Head of caudate nucleus (tissue), 42 donors: ENCODE results near the gene BCL3.
"Not testable (repeated sequence)": the region's sequence is repeated elsewhere in the genome, so short reads cannot be mapped to it uniquely, and the experiment has no call there.

Experiments
- DNase-seq, 42 donors: peaks; one replicate each; pipeline versions ENCODE4 v3.0.0 to v3.0.0-alpha.2; 2020 to 2021; ENCODE audit warnings: mixed read lengths in 7 of 42
- intact Hi-C: fragments of 100-400 bp; cut with DNase I; formaldehyde crosslinking; loops from one replicate; pipeline ENCODE4 v1.15.0; 2022

The BCL3 gene

DNA sequence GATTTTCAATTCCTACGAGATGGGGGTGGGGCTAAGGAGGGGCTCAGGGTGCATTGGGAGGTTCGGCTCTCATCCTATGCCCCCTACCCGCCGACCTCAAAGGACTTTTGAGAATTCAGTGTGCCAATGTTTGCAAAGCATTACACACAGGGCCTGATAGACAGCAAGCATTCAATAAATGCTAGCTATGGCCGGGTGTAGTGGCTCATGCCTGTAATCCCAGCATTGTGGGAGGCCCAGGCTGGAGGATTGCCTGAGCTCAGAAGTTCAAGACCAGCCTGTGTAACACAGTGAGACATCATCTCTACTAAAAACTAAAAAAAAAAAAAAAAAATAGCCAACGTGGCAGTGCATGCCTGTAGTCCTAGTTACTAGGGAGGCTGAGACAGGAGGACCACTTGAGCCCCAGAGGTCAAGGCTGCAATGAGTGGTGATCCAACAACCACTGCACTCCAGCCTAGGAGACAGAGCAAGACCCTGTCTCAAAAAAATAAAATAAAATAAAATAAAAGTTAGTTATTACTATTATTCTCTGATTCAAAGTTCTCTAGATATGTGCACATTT lies 27.2 kb downstream of the BCL3 start:
- intact Hi-C loops, result no loop called here
- no peak for DNase-seq

DNA sequence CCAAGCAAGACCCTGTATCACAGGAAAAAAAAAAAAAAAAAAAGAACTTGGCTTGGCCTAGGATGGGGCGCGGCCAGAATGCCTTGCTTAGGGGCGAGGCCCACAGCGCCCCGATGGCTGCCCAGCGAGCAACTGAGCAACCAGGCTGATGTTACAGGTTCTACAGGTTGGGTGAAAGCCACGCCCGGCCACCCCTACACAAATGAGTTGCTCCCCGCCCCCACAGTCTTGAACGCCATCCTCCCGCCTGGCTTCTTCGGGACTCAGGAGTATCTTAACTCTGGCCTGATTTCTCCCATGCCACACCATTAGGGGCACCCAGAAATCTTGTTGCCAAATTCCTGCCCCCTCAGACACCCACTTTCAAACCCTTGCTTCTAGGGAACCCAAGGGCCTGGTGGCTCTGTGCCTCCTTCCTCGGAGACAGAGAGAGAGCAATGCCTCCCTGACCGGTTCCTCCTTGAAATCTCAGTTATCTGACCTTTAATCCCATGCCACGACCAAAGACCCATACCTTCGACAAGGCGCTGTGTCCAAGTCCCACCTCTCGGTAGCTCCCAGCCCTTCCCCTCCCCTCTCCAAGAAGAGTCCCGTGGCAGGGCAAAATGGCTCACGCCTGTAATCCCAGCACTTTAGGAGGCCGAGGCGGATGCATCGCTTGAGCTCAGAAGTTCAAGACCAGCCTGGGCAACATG lies 28.0 kb downstream of the BCL3 start:
- intact Hi-C loops, result no loop called here
- no peak for DNase-seq

DNA sequence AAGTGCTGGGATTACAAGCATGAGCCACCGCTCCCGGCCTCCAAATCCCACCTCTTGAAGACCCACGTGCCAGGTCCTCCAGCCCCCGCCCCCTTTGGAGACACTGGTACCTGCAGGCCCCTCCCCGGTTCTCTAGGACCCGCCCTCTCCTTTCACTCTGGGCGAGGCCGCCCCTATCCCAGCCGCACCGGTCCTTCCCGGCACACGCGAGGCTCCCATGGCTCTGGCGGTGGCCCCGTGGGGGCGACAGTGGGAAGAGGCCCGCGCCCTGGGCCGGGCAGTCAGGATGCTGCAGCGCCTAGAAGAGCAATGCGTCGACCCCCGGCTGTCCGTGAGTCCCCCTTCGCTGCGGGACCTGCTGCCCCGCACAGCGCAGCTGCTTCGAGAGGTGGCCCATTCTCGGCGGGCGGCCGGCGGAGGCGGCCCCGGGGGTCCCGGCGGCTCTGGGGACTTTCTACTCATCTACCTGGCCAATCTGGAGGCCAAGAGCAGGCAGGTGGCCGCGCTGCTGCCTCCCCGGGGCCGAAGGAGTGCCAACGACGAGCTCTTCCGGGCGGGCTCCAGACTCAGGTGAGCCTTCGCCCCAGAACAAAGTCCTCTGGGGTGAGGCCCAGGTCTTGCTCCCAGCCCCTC lies 29.3 kb downstream of the BCL3 start, which contains the start of gene CBLC:
TSS of gene CBLC (plus strand) at position 176 of the 633 bp plus-strand sequence. CDS start at position 218, 42 bp downstream.
- no peak for DNase-seq
- intact Hi-C loops, result no loop called here

GRCh38 chr19:44779150-44779549 lies 30.6 kb downstream of the BCL3 start:
- intact Hi-C loops, result no loop called here
- DNase-seq, result no peak

DNA sequence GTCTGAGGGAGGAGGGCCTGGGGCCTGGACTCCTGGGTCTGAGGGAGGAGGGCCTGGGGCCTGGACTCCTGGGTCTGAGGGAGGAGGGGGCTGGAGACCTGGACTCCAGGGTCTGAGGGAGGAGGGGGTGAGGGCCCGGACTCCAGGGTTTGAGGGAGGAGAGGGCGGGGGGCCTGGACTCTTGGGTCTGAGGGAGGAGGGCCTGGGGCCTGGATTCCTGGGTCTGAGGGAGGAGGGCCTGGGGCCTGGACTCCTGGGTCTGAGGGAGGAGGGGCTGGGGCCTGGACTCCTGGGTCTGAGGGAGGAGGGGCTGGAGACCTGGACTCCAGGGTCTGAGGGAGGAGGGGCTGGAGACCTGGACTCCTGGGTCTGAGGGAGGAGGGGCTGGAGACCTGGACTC lies 33.2 kb downstream of the BCL3 start:
- DNase-seq, intact Hi-C loops: not testable (repeated sequence)

DNA sequence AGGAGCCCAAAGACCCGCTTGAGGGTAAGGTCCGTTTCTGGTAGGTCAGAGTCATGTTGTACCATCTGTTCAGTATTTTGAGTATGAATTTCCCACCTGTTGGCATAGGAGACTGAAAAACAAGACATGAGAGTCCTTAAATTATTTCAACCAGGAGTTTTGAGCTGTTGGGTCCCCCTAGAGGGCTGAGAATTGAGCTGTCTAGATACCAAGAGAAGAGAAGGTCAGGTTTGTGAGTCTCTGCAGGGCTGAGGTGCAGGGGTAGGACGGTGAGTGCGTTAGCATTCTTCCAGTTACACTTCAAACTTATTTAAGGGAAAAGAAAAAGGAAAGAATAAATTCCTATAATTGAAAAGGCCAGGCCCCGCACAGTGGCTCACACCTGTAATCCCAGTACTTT lies 34.2 kb downstream of the BCL3 start:
- intact Hi-C loops, result no loop called here
- no peak for DNase-seq

DNA sequence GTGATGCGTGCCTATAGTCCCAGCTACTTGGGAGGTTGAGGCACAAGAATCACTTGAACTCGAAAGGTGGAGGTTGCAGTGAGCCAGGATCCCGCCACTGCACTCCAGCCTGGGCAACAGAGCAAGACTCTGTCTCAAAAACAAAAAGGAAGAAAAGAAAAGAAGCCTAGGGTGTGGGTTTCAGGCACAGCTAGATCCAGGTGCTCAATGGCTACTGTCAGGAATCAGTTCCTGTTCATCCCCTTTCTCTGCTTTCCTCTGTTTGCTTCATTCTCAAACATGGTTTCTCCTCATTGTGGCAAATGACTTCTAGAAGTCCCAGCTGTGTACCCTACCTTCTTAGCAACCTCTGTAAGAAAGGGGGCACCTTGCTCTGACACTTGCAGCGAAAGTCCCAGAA lies 35.0 kb downstream of the BCL3 start:
- intact Hi-C loops, result no loop called here

DNA sequence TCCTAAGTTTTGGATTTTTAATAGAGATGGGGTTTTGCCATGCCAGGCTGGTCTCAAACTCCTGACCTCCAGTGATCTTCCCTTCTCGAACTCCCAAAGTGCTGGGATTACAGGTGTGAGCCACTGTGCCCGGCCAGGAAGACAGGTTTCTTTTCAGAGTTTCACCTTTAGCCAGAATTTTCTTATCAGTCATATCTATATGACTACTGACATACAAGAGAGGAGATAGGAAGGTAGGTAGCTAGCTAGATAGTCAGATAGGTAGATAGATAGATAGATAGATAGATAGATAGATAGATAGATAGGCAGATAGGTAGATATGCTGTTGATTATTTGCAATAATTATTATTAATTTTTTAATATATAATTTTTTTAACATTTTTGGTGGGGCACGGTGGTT lies 36.8 kb downstream of the BCL3 start:
- no peak for DNase-seq
- intact Hi-C loops, result no loop called here

More for the DNA sequence above, 35.0 kb downstream of the BCL3 start:
- no peak for DNase-seq

GRCh38 chr19:44785993-44786392 lies 37.5 kb downstream of the BCL3 start:
- DNase-seq, result no peak
- intact Hi-C loops, result no loop called here

DNA sequence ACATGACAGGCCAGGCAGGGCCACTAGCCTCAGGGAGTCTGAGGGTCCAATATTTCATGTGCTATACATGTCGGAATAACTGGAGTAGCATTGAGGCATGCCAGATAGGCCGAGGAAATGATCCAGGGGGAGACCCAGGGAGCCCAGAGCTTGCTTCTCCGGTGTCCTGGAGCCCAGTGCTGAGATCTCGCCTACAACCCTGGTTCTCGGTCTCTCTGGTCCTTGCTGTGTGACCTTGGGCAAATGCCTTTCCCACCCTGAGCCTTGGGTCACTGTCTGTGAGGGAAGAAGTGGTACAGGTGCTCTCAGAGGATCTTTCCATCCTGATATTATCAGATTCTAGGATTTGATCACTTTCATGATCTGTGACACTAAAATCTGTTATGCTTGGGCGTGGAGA lies 40.5 kb downstream of the BCL3 start:
- no peak for DNase-seq
- intact Hi-C loops, result no loop called here

GRCh38 chr19:44789943-44790483 lies 41.5 kb downstream of the BCL3 start:
- no peak for DNase-seq
- intact Hi-C loops, result no loop called here

- intact Hi-C loops, result no loop called here
- DNase-seq, result no peak
These were observed 43.8 kb downstream of the BCL3 start for GRCh38 chr19:44792281-44792680.

DNA sequence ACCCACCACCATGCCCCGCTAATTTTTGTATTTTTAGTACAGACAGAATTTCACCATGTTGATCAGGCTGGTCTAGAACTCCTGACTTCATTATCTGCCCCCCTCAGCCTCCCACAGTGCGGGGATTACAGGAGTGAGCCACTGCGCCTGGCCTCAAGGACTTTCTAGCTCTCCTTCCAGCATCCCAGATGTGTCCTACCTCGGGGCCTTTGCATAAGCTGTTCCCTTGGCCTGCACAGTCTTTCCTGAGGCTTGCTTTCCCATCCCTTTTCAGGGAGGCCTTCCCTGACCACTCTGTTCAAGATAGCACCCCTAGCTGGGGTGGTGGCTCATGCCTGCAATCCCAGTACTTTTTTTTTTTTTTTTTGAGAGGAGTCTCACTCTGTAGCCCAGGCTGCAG lies 46.1 kb downstream of the BCL3 start:
- no peak for DNase-seq

GRCh38 chr19:44795398-44795987 lies 47.0 kb downstream of the BCL3 start:
- no peak for DNase-seq
- intact Hi-C loops, result loop anchor here (5.0 kb wide), 1 partner anchor 47 kb away; no protein-coding TSS in a partner anchor

More for the DNA sequence above, 46.1 kb downstream of the BCL3 start:
- intact Hi-C loops, result loop anchor here (5.0 kb wide), 1 partner anchor 48 kb away; no protein-coding TSS in a partner anchor

DNA sequence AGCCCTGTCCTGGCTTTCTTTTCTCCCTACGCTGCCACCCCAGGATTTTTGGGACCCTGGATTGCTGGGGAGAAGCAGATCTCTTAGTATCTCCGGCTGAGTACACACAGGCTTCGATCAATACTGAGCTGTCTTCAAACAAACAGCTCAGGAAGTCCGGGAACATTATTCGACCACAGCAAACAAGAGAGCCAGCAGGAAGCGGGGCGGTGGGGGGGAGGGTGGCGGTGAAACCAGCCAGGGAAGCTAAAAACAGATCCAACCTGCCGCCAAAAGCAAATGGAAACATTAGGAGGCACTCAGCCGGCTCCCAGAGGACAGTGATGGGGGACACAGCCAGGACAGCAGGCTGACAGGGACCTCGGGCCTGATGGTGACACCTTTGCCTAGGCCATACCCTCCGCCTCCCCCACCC lies 48.2 kb downstream of the BCL3 start:
- DNase-seq, result peak in 2 of 42 donors; percentile 15 to 17
- intact Hi-C loops, result loop anchor here (5.0 kb wide), 1 partner anchor 46 kb away; no protein-coding TSS in a partner anchor

DNA sequence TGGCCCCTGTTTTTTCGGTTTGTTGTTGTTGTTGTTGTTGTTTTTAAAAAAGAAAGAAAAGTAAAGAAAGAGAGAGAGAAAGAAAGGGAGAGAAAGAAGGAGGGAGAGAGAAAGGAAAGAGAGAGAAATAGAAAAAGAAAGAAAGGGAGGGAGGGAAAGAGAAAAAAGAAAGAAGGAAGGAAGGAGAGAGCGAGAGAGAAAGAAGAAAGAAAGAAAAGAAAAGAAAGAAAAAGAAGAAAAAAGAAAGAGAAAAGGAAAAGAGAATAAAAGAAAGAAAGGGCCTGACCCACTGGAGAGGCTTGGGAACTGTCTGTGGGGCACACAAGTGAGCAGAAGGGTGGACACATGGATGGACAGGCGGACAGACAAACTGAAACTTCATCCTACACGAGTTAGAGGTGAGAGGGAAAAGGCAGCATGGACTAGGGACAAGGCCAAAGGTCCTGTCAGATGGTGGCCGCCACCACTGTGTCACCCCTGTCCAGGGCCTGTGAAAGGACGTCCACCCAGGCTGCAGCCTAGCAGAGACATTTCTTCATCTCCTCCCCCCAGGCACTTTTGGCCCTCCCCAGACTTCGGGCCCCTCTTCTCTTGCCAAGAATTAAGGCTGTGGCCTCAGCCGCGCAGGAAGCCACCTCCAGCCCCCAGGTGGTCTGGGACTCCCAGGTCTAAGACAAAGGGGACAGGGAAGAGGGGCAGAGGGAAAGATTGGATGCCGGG lies 51.3 kb downstream of the BCL3 start:
- no peak for DNase-seq
- intact Hi-C loops, result loop anchor here (5.0 kb wide), 1 partner anchor 43 kb away; no protein-coding TSS in a partner anchor

- intact Hi-C loops, result no loop called here
- DNase-seq, result peak; percentile 29 to 90 (median 76)
These were observed 52.0 kb downstream of the BCL3 start for GRCh38 chr19:44800461-44800860.

DNA sequence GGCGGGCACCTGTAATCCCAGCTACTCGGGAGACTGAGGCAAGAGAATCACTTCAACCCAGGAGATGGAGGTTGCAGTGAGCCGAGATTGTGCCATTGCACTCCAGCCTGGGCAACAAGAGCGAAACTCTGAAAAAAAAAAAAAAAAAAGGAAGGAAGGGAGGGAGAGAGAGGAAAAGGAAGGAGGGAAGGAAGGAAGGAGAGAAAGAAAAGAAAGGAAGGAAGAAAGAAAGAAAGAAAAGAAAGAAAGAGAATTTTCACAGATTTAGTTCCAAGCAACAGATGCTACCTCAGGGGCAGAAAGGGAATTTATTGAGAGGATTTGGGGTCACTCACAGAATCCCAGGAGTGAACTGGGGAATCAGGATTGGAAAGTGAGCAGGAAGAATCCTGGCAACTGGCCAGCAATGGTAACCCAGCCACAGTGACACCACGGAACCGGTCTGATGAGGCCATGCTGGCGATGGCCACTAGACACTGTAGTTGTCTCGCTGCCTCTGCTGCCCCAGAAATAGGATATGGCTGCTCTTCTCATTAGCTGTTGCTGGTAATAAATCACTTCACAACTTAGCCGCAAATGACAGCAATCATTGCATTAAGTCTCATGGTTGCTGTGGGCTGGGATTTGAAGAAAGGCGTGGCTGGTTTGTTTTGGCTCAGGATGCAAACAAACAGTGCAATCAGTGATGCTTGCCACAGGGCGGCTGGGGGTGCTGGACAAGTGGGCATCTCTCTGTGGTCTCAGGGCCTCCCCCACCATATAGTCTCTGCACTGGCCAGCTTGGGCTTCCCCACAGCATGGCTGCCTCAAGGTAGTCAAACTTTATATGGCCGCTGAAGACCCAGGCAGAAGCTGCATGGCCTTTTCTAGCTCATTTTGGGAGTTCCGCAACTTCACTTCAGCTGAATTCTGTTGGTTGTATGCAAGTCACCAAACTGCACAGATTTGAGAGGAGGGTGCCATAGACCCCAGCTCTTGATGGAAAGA lies 55.2 kb downstream of the BCL3 start:
- intact Hi-C loops, result no loop called here
- DNase-seq, result no peak
